HCT116 (cell line): ENCODE results near the gene COL4A3. TPM values are rescaled to one million over a fixed set of nuclear protein-coding genes. Genes with fewer than 3 reads are reported as not detected.

ENCODE experiments used
- ATAC-seq: fragments of 200-7000 bp; cut with Tn5 transposase; 2 replicates; pipeline ENCODE4 v1.9.1; 2020; ENCODE audit warnings: mild to moderate bottlenecking, moderate library complexity
- BruUV-seq: library from RNA; stranded (reverse); fragments of 400-500 nt; replicated peaks from 2 replicates; lab custom pipeline; 2021; lab: Mats Ljungman, UMichigan
- CTCF ChIA-PET: fragments of 300-600 bp; sonication (Branson Sonifier 250); formaldehyde crosslinking; loops from one replicate; lab custom pipeline; 2021; ENCODE audit warnings: antibody characterized with exemption; lab: Charles Lee
- POLR2A ChIA-PET: fragments of 300-600, 350-600 bp; sonication (Branson Sonifier 250); formaldehyde crosslinking; loops from one replicate; lab custom pipeline; 2021; ENCODE audit warnings: antibody characterized with exemption; lab: Charles Lee
- RAD21 ChIA-PET, 2 experiments: fragments of 300-600 bp; sonication (Branson Sonifier 250); formaldehyde crosslinking; loops; one replicate each; lab custom pipeline; 2023; ENCODE audit warnings: low total read pairs in 2 of 2; ENCODE audit not compliant: uncharacterized antibody in 2 of 2, unreplicated experiment in 2 of 2, low non-redundant PET in 1 of 2; lab: Charles Lee
- DNase-seq: peaks from one replicate; pipeline ENCODE4 v3.0.0-alpha.2; 2010; ENCODE audit warnings: low read depth, low spot score
- H2AFZ ChIP-seq: fragments of 200-600 bp; shearing (Covaris generic), sonication (generic); 2 replicates; pipeline ENCODE4 v1.6.1; 2017; ENCODE audit warnings: low read depth, mixed run types, mixed read lengths, antibody characterized with exemption, low read length; ENCODE audit not compliant: poor library complexity, severe bottlenecking
- H3K27ac ChIP-seq: 2 replicates; pipeline ENCODE4 v1.5.1; 2012; ENCODE audit warnings: low read depth, low read length
- H3K27me3 ChIP-seq: fragments of 200-600 bp; sonication (generic); 2 replicates; pipeline ENCODE4 v1.6.1; 2016; ENCODE audit warnings: mixed run types, low read length, mixed read lengths; ENCODE audit not compliant: insufficient read depth
- H3K36me3 ChIP-seq, 2 experiments: fragments of 200-500 bp in 1 of 2; fragments of 200-600 bp in 1 of 2; sonication (Bioruptor generic) in 1 of 2; sonication (generic) in 1 of 2; 2 replicates each; pipeline versions ENCODE4 v1.5.1 to v1.6.1; 2014 to 2016; ENCODE audit warnings: low read length in 2 of 2, inconsistent platforms in 1 of 2, mixed read lengths in 1 of 2, mixed run types in 1 of 2; ENCODE audit not compliant: insufficient read depth in 2 of 2, control insufficient read depth in 1 of 2
- H3K4me1 ChIP-seq, 2 experiments: fragments of 200-600 bp in 1 of 2; sonication (generic) in 1 of 2; 2 replicates each; pipeline versions ENCODE4 v1.5.1 to v1.6.1; 2012 to 2017; ENCODE audit warnings: low read length in 2 of 2, inconsistent platforms in 1 of 2, mild to moderate bottlenecking in 1 of 2, mixed read lengths in 1 of 2, mixed run types in 1 of 2, moderate library complexity in 1 of 2; ENCODE audit not compliant: insufficient read depth in 2 of 2, control insufficient read depth in 1 of 2
- H3K4me2 ChIP-seq: fragments of 200-600 bp; sonication (generic); 2 replicates; pipeline ENCODE4 v1.6.1; 2017; ENCODE audit warnings: mixed run types, low read length, mixed read lengths
- H3K4me3 ChIP-seq, 2 experiments: fragments of 200-600 bp in 1 of 2; sonication (generic) in 1 of 2; replicated peaks in 1 of 2; 2 replicates each; pipeline ENCODE4 v1.5.1; 2011 to 2016; ENCODE audit warnings: low read length in 2 of 2, control low read depth in 1 of 2, low read depth in 1 of 2, mild to moderate bottlenecking in 1 of 2, mixed read lengths in 1 of 2, mixed run types in 1 of 2
- H3K79me2 ChIP-seq: fragments of 200-600 bp; sonication (generic); 2 replicates; pipeline ENCODE4 v1.6.1; 2017; ENCODE audit warnings: mild to moderate bottlenecking, mixed run types, low read length, moderate library complexity, mixed read lengths; ENCODE audit not compliant: insufficient read depth
- H3K9ac ChIP-seq: fragments of 200-600 bp; sonication (generic); 2 replicates; pipeline ENCODE4 v1.6.1; 2016; ENCODE audit warnings: low read length, mixed read lengths
- H3K9me2 ChIP-seq: fragments of 200-600 bp; sonication (generic), shearing (Covaris generic); 2 replicates; pipeline ENCODE4 v1.6.1; 2017; ENCODE audit warnings: mixed run types, mild to moderate bottlenecking, moderate library complexity; ENCODE audit not compliant: insufficient read depth
- H3K9me3 ChIP-seq, 2 experiments: fragments of 200-500 bp in 1 of 2; fragments of 200-600 bp in 1 of 2; sonication (Bioruptor generic) in 1 of 2; sonication (generic) in 1 of 2; 2 replicates each; pipeline ENCODE4 v1.6.1; 2014 to 2017; ENCODE audit warnings: low read length in 2 of 2, mixed read lengths in 2 of 2, inconsistent platforms in 1 of 2, low read depth in 1 of 2, mild to moderate bottlenecking in 1 of 2, mixed run types in 1 of 2, moderate library complexity in 1 of 2; ENCODE audit not compliant: control insufficient read depth in 1 of 2, insufficient read depth in 1 of 2
- H4K20me1 ChIP-seq: fragments of 200-600 bp; sonication (generic), shearing (Covaris generic); 2 replicates; pipeline ENCODE4 v1.6.1; 2017; ENCODE audit warnings: mixed run types, mild to moderate bottlenecking, moderate library complexity; ENCODE audit not compliant: insufficient read depth
- CBX3 ChIP-seq: IDR thresholded peaks from 2 replicates; pipeline ENCODE4 v1.6.1; 2012; ENCODE audit warnings: low read depth
- ELF1 ChIP-seq: IDR thresholded peaks from 2 replicates; pipeline ENCODE4 v1.6.1; 2012; ENCODE audit warnings: low read depth, borderline replicate concordance
- EZH2 ChIP-seq: fragments of 200-600 bp; sonication (generic); IDR thresholded peaks from 2 replicates; pipeline ENCODE4 v1.6.1; 2017; ENCODE audit warnings: antibody characterized with exemption, mixed run types
- EZH2phosphoT487 ChIP-seq: fragments of 200-600 bp; IDR thresholded peaks from 2 replicates; pipeline ENCODE4 v1.6.1; 2018; ENCODE audit warnings: antibody characterized with exemption, borderline replicate concordance
- FOSL1 ChIP-seq: IDR thresholded peaks from 2 replicates; pipeline ENCODE4 v1.6.1; 2012; ENCODE audit warnings: low read depth
- JUND ChIP-seq: IDR thresholded peaks from 2 replicates; pipeline ENCODE4 v1.6.1; 2012
- POLR2A ChIP-seq: IDR thresholded peaks from 2 replicates; pipeline ENCODE4 v1.7.0; 2011; ENCODE audit warnings: borderline replicate concordance; ENCODE audit not compliant: insufficient read depth, insufficient read length; ENCODE audit errors: extremely low read depth
- RAD21 ChIP-seq: IDR thresholded peaks from 2 replicates; pipeline ENCODE4 v1.6.1; 2012; ENCODE audit warnings: low read depth, mild to moderate bottlenecking
- SIN3A ChIP-seq: IDR thresholded peaks from 2 replicates; pipeline ENCODE4 v1.6.1; 2012; ENCODE audit warnings: low read depth
- SP1 ChIP-seq: IDR thresholded peaks from 2 replicates; pipeline ENCODE4 v1.6.1; 2012; ENCODE audit warnings: low read depth
- SRF ChIP-seq: IDR thresholded peaks from 2 replicates; pipeline ENCODE4 v1.6.1; 2012; ENCODE audit warnings: low read depth
- TCF7L2 ChIP-seq: IDR thresholded peaks from 2 replicates; pipeline ENCODE4 v1.7.0; 2011; ENCODE audit warnings: borderline replicate concordance, inconsistent platforms; ENCODE audit not compliant: insufficient read depth, insufficient read length; ENCODE audit errors: extremely low read depth
- YY1 ChIP-seq: IDR thresholded peaks from 2 replicates; pipeline ENCODE4 v1.6.1; 2011; ENCODE audit warnings: low read length, low read depth, moderate library complexity, mild to moderate bottlenecking; ENCODE audit not compliant: insufficient replicate concordance; ENCODE audit errors: extremely low read depth
- ZFX ChIP-seq: fragments of 450-650 bp; IDR thresholded peaks from 2 replicates; pipeline ENCODE4 v1.6.1; 2017
- ZNF274 ChIP-seq: fragments of 200-500 bp; sonication (Bioruptor generic); IDR thresholded peaks from 2 replicates; pipeline ENCODE4 v1.6.1; 2014; ENCODE audit warnings: mild to moderate bottlenecking, low read depth, low read length, inconsistent platforms
- intact Hi-C: fragments of 100-400 bp; cut with micrococcal nuclease; formaldehyde crosslinking; loops from 2 replicates; pipeline ENCODE4 v1.10.0; 2022
- total RNA-seq: library from RNA; stranded (reverse); gene quantifications from one replicate; pipeline ENCODE4 v1.2.1, GENCODE V29; 2021; ENCODE audit not compliant: unreplicated experiment
- TF ChIP-seq, protein P1 (sequence below), 3 experiments: fragments of 200-600 bp in 1 of 3; sonication (generic) in 1 of 3; IDR thresholded peaks in 2 of 3; conservative IDR thresholded peaks in 1 of 3; 2 replicates each; pipeline ENCODE4 v1.5.1; 2012 to 2017; ENCODE audit warnings: low read depth in 2 of 3, low read length in 2 of 3, antibody characterized with exemption in 1 of 3, borderline replicate concordance in 1 of 3, control low read depth in 1 of 3, mild to moderate bottlenecking in 1 of 3, mixed read lengths in 1 of 3, mixed run types in 1 of 3, moderate library complexity in 1 of 3; ENCODE audit not compliant: insufficient read depth in 1 of 3
- TF ChIP-seq, protein P2 (sequence below): IDR thresholded peaks from 2 replicates; pipeline ENCODE4 v1.6.1; 2012
- TF ChIP-seq, protein P3 (sequence below): IDR thresholded peaks from 2 replicates; pipeline ENCODE4 v1.6.1; 2012

COL4A3 gene
- total RNA-seq, 1 experiment from 2014 or later: 4.9 TPM

DNA sequence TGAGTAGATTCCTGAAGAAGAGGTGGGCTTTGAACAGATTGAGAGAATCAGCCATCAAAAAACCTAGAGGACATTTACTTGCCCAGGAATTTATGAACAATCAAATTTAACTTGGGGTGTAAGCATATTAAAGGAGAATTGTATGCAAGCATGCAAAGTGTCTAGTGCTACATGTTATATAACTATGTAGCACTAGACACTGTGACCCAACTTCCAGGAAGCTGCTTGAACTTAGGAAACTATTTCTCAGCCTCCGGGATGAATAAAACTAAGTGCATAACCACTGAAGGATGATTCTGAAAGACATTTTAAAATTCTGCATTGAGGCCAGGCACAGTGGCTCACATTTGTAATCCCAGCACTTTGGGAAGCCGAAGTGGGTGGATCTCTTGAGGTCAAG, 173.0 kb downstream of the COL4A3 start:
- Histone ChIP-seq H3K27ac (no peak overlapping the region), H3K9me3 (no peaks in the 10 kb centered on the region), H2AFZ (no peak overlapping the region), H3K4me1 (no peaks in the 10 kb centered on the region), H4K20me1 (no peaks in the 10 kb centered on the region), H3K4me3 (no peak overlapping the region)
- POLR2A ChIA-PET: no interaction called here
- RAD21 ChIA-PET: no interaction called here
- no peak for ATAC-seq
- no peak for TF ChIP-seq EZH2
- no peak for TF ChIP-seq EZH2phosphoT487
- no peak for TF ChIP-seq CBX3
- no peak for TF ChIP-seq ZFX
- no peak for TF ChIP-seq JUND
- TF ChIP-seq, protein P1, sequence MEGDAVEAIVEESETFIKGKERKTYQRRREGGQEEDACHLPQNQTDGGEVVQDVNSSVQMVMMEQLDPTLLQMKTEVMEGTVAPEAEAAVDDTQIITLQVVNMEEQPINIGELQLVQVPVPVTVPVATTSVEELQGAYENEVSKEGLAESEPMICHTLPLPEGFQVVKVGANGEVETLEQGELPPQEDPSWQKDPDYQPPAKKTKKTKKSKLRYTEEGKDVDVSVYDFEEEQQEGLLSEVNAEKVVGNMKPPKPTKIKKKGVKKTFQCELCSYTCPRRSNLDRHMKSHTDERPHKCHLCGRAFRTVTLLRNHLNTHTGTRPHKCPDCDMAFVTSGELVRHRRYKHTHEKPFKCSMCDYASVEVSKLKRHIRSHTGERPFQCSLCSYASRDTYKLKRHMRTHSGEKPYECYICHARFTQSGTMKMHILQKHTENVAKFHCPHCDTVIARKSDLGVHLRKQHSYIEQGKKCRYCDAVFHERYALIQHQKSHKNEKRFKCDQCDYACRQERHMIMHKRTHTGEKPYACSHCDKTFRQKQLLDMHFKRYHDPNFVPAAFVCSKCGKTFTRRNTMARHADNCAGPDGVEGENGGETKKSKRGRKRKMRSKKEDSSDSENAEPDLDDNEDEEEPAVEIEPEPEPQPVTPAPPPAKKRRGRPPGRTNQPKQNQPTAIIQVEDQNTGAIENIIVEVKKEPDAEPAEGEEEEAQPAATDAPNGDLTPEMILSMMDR (IDR thresholded peaks at IDR 0.05 in 2 of 3, conservative IDR thresholded peaks at IDR 0.05 in 1 of 3; ENCODE audit: borderline replicate concordance in 1 of 3, insufficient read depth in 1 of 3, low read depth in 2 of 3, low read length in 2 of 3): no peak
- TF ChIP-seq SP1: no peak
- TF ChIP-seq, protein P2, sequence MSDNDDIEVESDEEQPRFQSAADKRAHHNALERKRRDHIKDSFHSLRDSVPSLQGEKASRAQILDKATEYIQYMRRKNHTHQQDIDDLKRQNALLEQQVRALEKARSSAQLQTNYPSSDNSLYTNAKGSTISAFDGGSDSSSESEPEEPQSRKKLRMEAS: no peak
- TF ChIP-seq POLR2A: no peak
- TF ChIP-seq, all 23 proteins: peak for 0
- intact Hi-C loops: no loop called here
- Histone ChIP-seq H3K36me3 (peaks cover 19 to 20% of the 10 kb centered on the region in 2 experiments), H3K9ac (no peak overlapping the region), H3K4me2 (no peak overlapping the region), H3K79me2 (no peaks in the 10 kb centered on the region), H3K9me2 (no peaks in the 10 kb centered on the region), H3K27me3 (no peaks in the 10 kb centered on the region)
- CTCF ChIA-PET: no interaction called here
- no peak for DNase-seq
- BruUV-seq: no TSS peak

DNA sequence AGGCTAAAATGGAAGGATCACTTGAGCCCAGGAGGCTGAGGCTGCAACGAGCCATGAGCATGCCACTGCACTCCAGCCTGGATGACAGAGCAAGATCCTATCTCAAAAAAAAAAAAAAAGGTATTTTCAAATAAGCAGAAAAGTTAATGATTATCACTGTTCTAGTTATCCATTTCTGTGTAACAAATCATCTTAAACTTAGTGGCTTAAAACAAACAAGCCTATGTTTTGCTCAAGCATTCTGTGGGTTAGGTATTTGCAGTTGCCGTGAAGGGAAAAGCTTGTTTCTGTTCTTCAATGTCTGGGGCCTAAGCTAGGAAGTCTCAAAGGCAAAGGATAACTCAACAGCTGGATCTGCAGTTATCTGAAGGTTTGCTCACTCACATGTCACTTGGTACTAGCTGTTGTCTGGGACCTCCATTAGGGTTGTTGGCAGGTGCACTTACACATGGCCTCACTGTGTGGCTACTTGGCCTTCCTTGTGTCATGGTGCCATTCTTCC, 174.7 kb downstream of the COL4A3 start:
- Histone ChIP-seq H3K4me2 (no peak overlapping the region), H2AFZ (no peak overlapping the region), H3K4me3 (no peak overlapping the region), H3K79me2 (no peaks in the 10 kb centered on the region), H3K27me3 (no peaks in the 10 kb centered on the region), H3K4me1 (no peaks in the 10 kb centered on the region), H3K9me2 (no peaks in the 10 kb centered on the region), H3K9ac (no peak overlapping the region), H3K36me3 (peaks cover 16 to 20% of the 10 kb centered on the region in 2 experiments), H4K20me1 (no peaks in the 10 kb centered on the region), H3K27ac (no peak overlapping the region), H3K9me3 (no peaks in the 10 kb centered on the region)
- ATAC-seq (no peak), DNase-seq (no peak)
- BruUV-seq: no TSS peak
- CTCF ChIA-PET: no interaction called here
- POLR2A ChIA-PET: no interaction called here
- intact Hi-C loops: no loop called here
- RAD21 ChIA-PET: no interaction called here
- TF ChIP-seq JUND (no peak), POLR2A (no peak), EZH2phosphoT487 (no peak), YY1 (no peak), EZH2 (no peak), SRF (no peak), SP1 (no peak), ZNF274 (no peak), SIN3A (no peak), RAD21 (no peak), ZFX (no peak), FOSL1 (no peak), ELF1 (no peak), TCF7L2 (no peak)
- TF ChIP-seq, protein P3, sequence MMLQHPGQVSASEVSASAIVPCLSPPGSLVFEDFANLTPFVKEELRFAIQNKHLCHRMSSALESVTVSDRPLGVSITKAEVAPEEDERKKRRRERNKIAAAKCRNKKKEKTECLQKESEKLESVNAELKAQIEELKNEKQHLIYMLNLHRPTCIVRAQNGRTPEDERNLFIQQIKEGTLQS: no peak
- TF ChIP-seq, protein P2: no peak
